Lower leg skin (tissue), 4 donors: Measurements from ENCODE around the gene ARID5A. TPM values are rescaled to one million over a fixed set of nuclear protein-coding genes. Genes with fewer than 3 reads are reported as not detected.

Source experiments
- DNase-seq, 2 donors: peaks; one replicate each; pipeline ENCODE4 v3.0.0-alpha.2; 2019; ENCODE audit warnings: low spot score in 2 of 2
- H3K4me3 ChIP-seq: fragments of 200-600 bp; sonication (generic); 2 replicates; pipeline ENCODE4 v1.5.1; 2017; ENCODE audit warnings: mild to moderate bottlenecking, low read depth; ENCODE audit not compliant: poor library complexity, severe bottlenecking
- CTCF ChIP-seq, 3 donors: fragments of 450-650 bp; IDR thresholded peaks; one replicate each; pipeline ENCODE4 v1.5.1; 2016; ENCODE audit warnings: antibody characterized with exemption in 3 of 3, mild to moderate bottlenecking in 3 of 3, moderate library complexity in 2 of 3
- POLR2A ChIP-seq, 2 donors: fragments of 450-650 bp; IDR thresholded peaks; one replicate each; pipeline ENCODE4 v1.6.1; 2016 to 2017; ENCODE audit warnings: antibody characterized with exemption in 2 of 2, mild to moderate bottlenecking in 1 of 2, moderate library complexity in 1 of 2
- WGBS, 2 donors: methylation state at CpG; one replicate each; pipeline ENCODE4 v1.1.5; 2018; 5-methylcytosine and 5-hydroxymethylcytosine counted together
- intact Hi-C: fragments of 100-400 bp; cut with DNase I; formaldehyde crosslinking; loops from one replicate; pipeline ENCODE4 v1.15.0; 2023; ENCODE audit warnings: low total_unique reads
- total RNA-seq, 4 donors: library from RNA; depleted of rRNA; stranded (reverse); fragments of >200 nt; gene quantifications; one replicate each; pipeline ENCODE4 v1.1.0, GENCODE V29; 2016

The ARID5A gene
- total RNA-seq, 4 donors from 2014 or later = 12.0 to 23.0 (median 19.7) TPM

GRCh38 chr2:96501471-96501874 lies 35.1 kb upstream of the ARID5A start:
- intact Hi-C loops = loop anchor here (10.0 kb wide), 1 partner anchor 97 kb away; no protein-coding TSS in a partner anchor
- TF ChIP-seq CTCF (IDR thresholded peaks at IDR 0.05) (no peak), POLR2A (IDR thresholded peaks at IDR 0.05) (no peak)
- peak; percentile 10 to 83 for DNase-seq
- no peak overlapping the region for H3K4me3 ChIP-seq
- WGBS, 2 donors = 41 to 62% methylated on average over 2 of the region's 2 CpGs

- WGBS, 2 donors = 76 to 80% methylated on average over 15 to 16 of the region's 16 CpGs
- peak; percentile 11 to 86 for DNase-seq
- TF ChIP-seq POLR2A (IDR thresholded peaks at IDR 0.05) (no peak), CTCF (IDR thresholded peaks at IDR 0.05) (no peak)
- H3K4me3 ChIP-seq = no peak overlapping the region
- intact Hi-C loops = loop anchor here (10.0 kb wide), 1 partner anchor 97 kb away; no protein-coding TSS in a partner anchor
These were observed 34.4 kb upstream of the ARID5A start for GRCh38 chr2:96501886-96502810.

- DNase-seq = peak; percentile 10 to 73
- intact Hi-C loops = loop anchor here (10.0 kb wide), 1 partner anchor 98 kb away; no protein-coding TSS in a partner anchor
- 75 to 82% methylated on average over 10 to 12 of the region's 13 CpGs for WGBS, 2 donors
- TF ChIP-seq POLR2A (IDR thresholded peaks at IDR 0.05) (no peak), CTCF (IDR thresholded peaks at IDR 0.05) (no peak)
- no peak overlapping the region for H3K4me3 ChIP-seq
These were observed 33.5 kb upstream of the ARID5A start for GRCh38 chr2:96502891-96503636.

- no peak overlapping the region for H3K4me3 ChIP-seq
- WGBS, 2 donors = 83 to 93% methylated on average over 6 to 11 of the region's 12 CpGs
- TF ChIP-seq CTCF (IDR thresholded peaks at IDR 0.05) (no peak), POLR2A (IDR thresholded peaks at IDR 0.05) (no peak)
- peak in 1 of 2 donors; percentile 74 for DNase-seq
- intact Hi-C loops = loop anchor here (10.0 kb wide), 1 partner anchor 99 kb away; no protein-coding TSS in a partner anchor
These were observed 32.8 kb upstream of the ARID5A start for GRCh38 chr2:96503637-96504243.

GRCh38 chr2:96505231-96505889 lies 31.2 kb upstream of the ARID5A start, which contains the start of gene NEURL3:
Gene NEURL3 (minus strand): TSS chr2:96505357. CDS start chr2:96505286, 71 bp downstream.
- H3K4me3 ChIP-seq = no peak within 1 kb of the TSS
- intact Hi-C loops = loop anchor here (10.0 kb wide), 1 partner anchor 101 kb away; no protein-coding TSS in a partner anchor
- 50 to 57% methylated on average over 9 of the region's 9 CpGs for WGBS, 2 donors
- peak in 1 of 2 donors; percentile 63 for DNase-seq
- no peak for TF ChIP-seq CTCF (IDR thresholded peaks at IDR 0.05)
- no peak for TF ChIP-seq POLR2A (IDR thresholded peaks at IDR 0.05)
